GM10248 (cell line): ENCODE measurements around the gene CHID1.

Experiments used
- CTCF ChIA-PET: fragments of 300-600 bp; sonication (Branson Sonifier 250); formaldehyde crosslinking; extraction: SDS; loops from one replicate; lab custom pipeline; 2021; ENCODE audit warnings: antibody characterized with exemption; lab: Yijun Ruan, JAX
- POLR2A ChIA-PET: fragments of 350-650 bp; sonication (Branson Sonifier 250); formaldehyde crosslinking; extraction: SDS; loops from one replicate; lab custom pipeline; 2020; ENCODE audit warnings: antibody characterized with exemption; lab: Yijun Ruan, JAX
- DNase-seq: peaks from one replicate; pipeline ENCODE4 v3.0.0; 2012; ENCODE audit errors: extremely low spot score
- CTCF ChIP-seq: IDR thresholded peaks from 2 replicates; pipeline ENCODE4 v1.5.1; 2012; ENCODE audit warnings: mild to moderate bottlenecking, low read depth; ENCODE audit errors: extremely low read depth, missing control alignments, control extremely low read depth

The CHID1 gene

GRCh38 chr11:867856-868358 lies 42.7 kb downstream of the CHID1 start:
- ChIA-PET POLR2A (interaction anchor here (0.6 kb wide), 1 partner anchor 42 kb away, joined by 4 read pairs; no protein-coding TSS in a partner anchor), CTCF (no interaction called here)
- TF ChIP-seq CTCF: no peak
- no peak for DNase-seq

- DNase-seq: no peak
- no peak for TF ChIP-seq CTCF
- ChIA-PET POLR2A (no interaction called here), CTCF (interaction anchor here (1.6 kb wide), 1 partner anchor 18 kb away, joined by 5 read pairs; no protein-coding TSS in a partner anchor)
Observed at GRCh38 chr11:866481-866880, 44.1 kb downstream of the CHID1 start.

- DNase-seq: no peak
- ChIA-PET POLR2A (no interaction called here), CTCF (interaction anchor here (1.6 kb wide), 1 partner anchor 18 kb away, joined by 5 read pairs; no protein-coding TSS in a partner anchor)
- no peak for TF ChIP-seq CTCF
Observed at GRCh38 chr11:865462-866430, 44.9 kb downstream of the CHID1 start.

GRCh38 chr11:864898-865297 lies 45.7 kb downstream of the CHID1 start:
- POLR2A ChIA-PET: no interaction called here

GRCh38 chr11:863910-864827 lies 46.4 kb downstream of the CHID1 start:
- POLR2A ChIA-PET: no interaction called here
- TF ChIP-seq CTCF: no peak
- no peak for DNase-seq
- CTCF ChIA-PET: no interaction called here

More at GRCh38 chr11:864898-865297, 45.7 kb downstream of the CHID1 start:
- DNase-seq: no peak
- CTCF ChIA-PET: no interaction called here
- TF ChIP-seq CTCF: no peak
